K562 (cell line): ENCODE measurements around the gene FBXO46. TPM values are rescaled to one million over a fixed set of nuclear protein-coding genes. Genes with fewer than 3 reads are reported as not detected.

Experiments
- AFF4 ChIP-seq: sonication (generic); formaldehyde crosslinking; IDR thresholded peaks from 2 replicates; pipeline ENCODE4 v1.8.0; 2023; ENCODE audit warnings: mild to moderate bottlenecking, missing genetic modification reagents
- CTCF ChIP-seq, 3 experiments: IDR thresholded peaks in 2 of 3; conservative IDR thresholded peaks in 1 of 3; 2 replicates each; pipeline ENCODE4 v1.5.1; 2011 to 2012; ENCODE audit warnings: low read length in 3 of 3, mild to moderate bottlenecking in 3 of 3, control low read depth in 2 of 3, improper control_type of control experiment in 1 of 3, inconsistent platforms in 1 of 3, low read depth in 1 of 3, mixed read lengths in 1 of 3, moderate library complexity in 1 of 3; ENCODE audit not compliant: insufficient read depth in 2 of 3
- E2F1 ChIP-seq: sonication (generic); formaldehyde crosslinking; IDR thresholded peaks from 2 replicates; pipeline ENCODE4 v1.8.1; 2023; ENCODE audit warnings: mild to moderate bottlenecking, missing genetic modification reagents, moderate library complexity
- IRF2 ChIP-seq: sonication (generic); formaldehyde crosslinking; IDR thresholded peaks from 2 replicates; pipeline ENCODE4 v1.8.1; 2022; ENCODE audit warnings: mild to moderate bottlenecking, missing genetic modification reagents
- JUND ChIP-seq, 2 experiments: IDR thresholded peaks; 2 replicates in 1 of 2; 3 replicates in 1 of 2; pipeline ENCODE4 v1.6.1; 2011; ENCODE audit warnings: borderline replicate concordance in 2 of 2, low read depth in 2 of 2, low read length in 2 of 2, improper control_type of control experiment in 1 of 2, missing biosample characterization in 1 of 2, missing genetic modification characterization in 1 of 2, missing genetic modification reagents in 1 of 2
- MIER1 ChIP-seq: fragments of 450-650 bp; IDR thresholded peaks from 2 replicates; pipeline ENCODE4 v1.6.1; 2016; ENCODE audit warnings: antibody characterized with exemption, mild to moderate bottlenecking, low read depth
- PRMT5 ChIP-seq: sonication (generic); formaldehyde crosslinking; IDR thresholded peaks from 2 replicates; pipeline ENCODE4 v1.5.0; 2020; ENCODE audit warnings: missing genetic modification reagents
- RERE ChIP-seq: sonication (generic); formaldehyde crosslinking; IDR thresholded peaks from 2 replicates; pipeline ENCODE4 v1.8.0; 2023; ENCODE audit warnings: missing genetic modification reagents, mild to moderate bottlenecking, borderline replicate concordance
- UBTF ChIP-seq, 2 experiments: IDR thresholded peaks; 2 replicates each; pipeline ENCODE4 v1.6.1; 2012; ENCODE audit warnings: improper control_type of control experiment in 2 of 2, low read depth in 2 of 2, low read length in 2 of 2, borderline replicate concordance in 1 of 2
- polyA plus RNA-seq, 8 experiments: library from polyadenylated mRNA; depleted of rRNA in 4 of 8; stranded (reverse) in 5 of 8; unstranded in 3 of 8; fragments of >200 nt; fragmentation: Nextera tagmentation in 2 of 8; fragmentation: Illumina TruSeq in 1 of 8; extraction: Ambion mirVana in 2 of 8; extraction: Trizol in 1 of 8; gene quantifications; 2 replicates each; pipeline versions ENCODE4 v1.2.1 to v1.2.3, GENCODE V29; 2011 to 2014; ENCODE audit warnings: inconsistent platforms in 1 of 8, missing spikeins in 1 of 8
- total RNA-seq, 7 experiments: library from RNA; depleted of rRNA in 6 of 7; stranded (reverse); fragments of >200 nt in 6 of 7; fragmentation: Illumina TruSeq in 2 of 7; extraction: Trizol in 2 of 7; gene quantifications; 2 replicates each; pipeline versions ENCODE4 v1.2.1 to v1.2.3, GENCODE V29; 2011 to 2021; ENCODE audit warnings: low replicate concordance in 1 of 7

FBXO46 gene
- total and polyA plus RNA-seq, 9 of the 15 experiments (the other 6 are each of a cell fraction or from before 2014, with no cell fraction given), result 1.5 to 36.1 (median 7.3) TPM

- no peak for TF ChIP-seq MIER1
- no peak for TF ChIP-seq E2F1 (CRISPR knock-in tag)
- no peak for TF ChIP-seq AFF4
- TF ChIP-seq RERE, result peak; percentile 82
- no peak for TF ChIP-seq PRMT5 (CRISPR knock-in tag)
- TF ChIP-seq CTCF (IDR thresholded peaks at IDR 0.05 in 2 of 3, conservative IDR thresholded peaks at IDR 0.05 in 1 of 3; ENCODE audit: insufficient read depth in 2 of 3, low read depth in 1 of 3, low read length in 3 of 3), result no peak
- no peak for TF ChIP-seq IRF2 (CRISPR knock-in tag)
- TF ChIP-seq JUND (IDR thresholded peaks at IDR 0.05; ENCODE audit: borderline replicate concordance, low read depth, low read length), result no peak
- TF ChIP-seq JUND (tag; IDR thresholded peaks at IDR 0.05; ENCODE audit: borderline replicate concordance, low read depth, low read length), result no peak
- TF ChIP-seq UBTF (IDR thresholded peaks at IDR 0.05; ENCODE audit: borderline replicate concordance in 1 of 2, low read depth in 2 of 2, low read length in 2 of 2), result peak; percentile 60 to 61; a peak in 1 of 4 replicates
Measured at GRCh38 chr19:45767881-45768654, 37.4 kb upstream of the FBXO46 start (continued).
